ENCODE data around the gene F13A1.

DNA sequence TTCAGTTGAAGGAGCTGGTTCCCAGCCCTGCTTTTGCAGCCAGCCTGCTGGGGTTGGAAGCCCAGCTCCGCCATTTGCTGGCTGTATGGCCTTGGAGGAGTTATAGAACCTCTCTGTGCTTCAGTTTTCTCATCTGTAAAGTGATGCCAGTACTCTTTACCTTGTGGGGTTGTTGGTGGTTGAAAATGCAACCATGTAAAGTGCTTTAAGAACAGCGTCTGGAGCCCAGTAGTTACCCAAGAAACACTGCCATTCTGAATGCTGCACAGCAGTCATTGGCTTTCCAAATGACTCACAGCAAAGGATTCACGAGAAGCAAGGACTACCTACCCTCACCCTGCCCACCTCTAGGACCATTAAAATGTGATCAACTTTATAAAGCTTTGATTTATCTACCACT lies 154.4 kb downstream of the F13A1 start:
- TF ChIP-seq, protein P1, sequence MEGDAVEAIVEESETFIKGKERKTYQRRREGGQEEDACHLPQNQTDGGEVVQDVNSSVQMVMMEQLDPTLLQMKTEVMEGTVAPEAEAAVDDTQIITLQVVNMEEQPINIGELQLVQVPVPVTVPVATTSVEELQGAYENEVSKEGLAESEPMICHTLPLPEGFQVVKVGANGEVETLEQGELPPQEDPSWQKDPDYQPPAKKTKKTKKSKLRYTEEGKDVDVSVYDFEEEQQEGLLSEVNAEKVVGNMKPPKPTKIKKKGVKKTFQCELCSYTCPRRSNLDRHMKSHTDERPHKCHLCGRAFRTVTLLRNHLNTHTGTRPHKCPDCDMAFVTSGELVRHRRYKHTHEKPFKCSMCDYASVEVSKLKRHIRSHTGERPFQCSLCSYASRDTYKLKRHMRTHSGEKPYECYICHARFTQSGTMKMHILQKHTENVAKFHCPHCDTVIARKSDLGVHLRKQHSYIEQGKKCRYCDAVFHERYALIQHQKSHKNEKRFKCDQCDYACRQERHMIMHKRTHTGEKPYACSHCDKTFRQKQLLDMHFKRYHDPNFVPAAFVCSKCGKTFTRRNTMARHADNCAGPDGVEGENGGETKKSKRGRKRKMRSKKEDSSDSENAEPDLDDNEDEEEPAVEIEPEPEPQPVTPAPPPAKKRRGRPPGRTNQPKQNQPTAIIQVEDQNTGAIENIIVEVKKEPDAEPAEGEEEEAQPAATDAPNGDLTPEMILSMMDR (IDR thresholded peaks at IDR 0.05): no peak
- no peak for TF ChIP-seq POLR2A (IDR thresholded peaks at IDR 0.05)
